Progenitor cell of endocrine pancreas (in vitro differentiated cells): ENCODE data around the gene CYP24A1. TPM values are rescaled to one million over a fixed set of nuclear protein-coding genes. Genes with fewer than 3 reads are reported as not detected.

Experiments used
- DNase-seq: peaks from one replicate; pipeline ENCODE4 v3.0.0; 2021; ENCODE audit warnings: low spot score; ENCODE audit not compliant: unreplicated experiment
- H3K27ac Mint-ChIP-seq: 2 replicates; pipeline ENCODE4 v1.8.0; 2021; ENCODE audit warnings: mild to moderate bottlenecking, moderate library complexity, mixed read lengths
- H3K27me3 Mint-ChIP-seq: 2 replicates; pipeline ENCODE4 v1.8.0; 2021; ENCODE audit warnings: mixed read lengths
- H3K36me3 Mint-ChIP-seq: 2 replicates; pipeline ENCODE4 v1.8.0; 2022; ENCODE audit warnings: mixed read lengths; ENCODE audit not compliant: insufficient read depth
- H3K4me1 Mint-ChIP-seq: 2 replicates; pipeline ENCODE4 v1.8.0; 2021; ENCODE audit warnings: low read depth, mixed read lengths
- H3K4me3 Mint-ChIP-seq: 2 replicates; pipeline ENCODE4 v1.8.0; 2021; ENCODE audit warnings: low read depth, mild to moderate bottlenecking, moderate library complexity, mixed read lengths
- H3K9me3 Mint-ChIP-seq: 2 replicates; pipeline ENCODE4 v1.8.0; 2021; ENCODE audit warnings: low read depth, mixed read lengths
- total RNA-seq: library from RNA; stranded (reverse); gene quantifications from 2 replicates; pipeline ENCODE4 v1.2.1, GENCODE V29; 2021
- TF ChIP-seq, protein P1 (sequence below): fragments of 200-600 bp; sonication (generic); IDR thresholded peaks from one replicate; pipeline ENCODE4 v1.5.0; 2021; ENCODE audit warnings: antibody characterized with exemption, mild to moderate bottlenecking; ENCODE audit not compliant: unreplicated experiment

Gene CYP24A1
- total RNA-seq, 1 donor from 2014 or later = not detected

DNA sequence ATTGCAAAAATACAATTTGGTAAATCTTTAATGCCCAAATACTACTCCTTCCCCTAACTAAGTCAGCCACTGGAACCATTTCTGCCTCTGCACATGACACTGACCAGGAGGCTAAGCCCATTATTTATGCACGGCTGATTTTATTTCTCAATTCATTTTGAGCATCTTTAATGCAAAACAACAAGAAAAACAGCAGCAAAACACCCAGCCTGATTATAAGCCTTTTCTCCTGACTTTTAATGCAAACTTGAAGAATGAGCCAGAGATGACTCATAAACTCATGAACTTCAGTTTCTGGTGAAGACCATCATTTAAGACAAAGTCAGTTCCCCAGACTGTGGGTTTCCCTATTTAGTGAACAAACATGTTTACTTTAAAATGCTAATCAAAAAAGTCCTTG lies 51.6 kb downstream of the CYP24A1 start:
- no peak overlapping the region for H3K27ac Mint-ChIP-seq
- H3K4me3 Mint-ChIP-seq = no peak overlapping the region
- H3K4me1 Mint-ChIP-seq = peaks cover 14% of the 10 kb centered on the region
- DNase-seq = no peak
- H3K27me3 Mint-ChIP-seq = no peaks in the 10 kb centered on the region
- TF ChIP-seq, protein P1, sequence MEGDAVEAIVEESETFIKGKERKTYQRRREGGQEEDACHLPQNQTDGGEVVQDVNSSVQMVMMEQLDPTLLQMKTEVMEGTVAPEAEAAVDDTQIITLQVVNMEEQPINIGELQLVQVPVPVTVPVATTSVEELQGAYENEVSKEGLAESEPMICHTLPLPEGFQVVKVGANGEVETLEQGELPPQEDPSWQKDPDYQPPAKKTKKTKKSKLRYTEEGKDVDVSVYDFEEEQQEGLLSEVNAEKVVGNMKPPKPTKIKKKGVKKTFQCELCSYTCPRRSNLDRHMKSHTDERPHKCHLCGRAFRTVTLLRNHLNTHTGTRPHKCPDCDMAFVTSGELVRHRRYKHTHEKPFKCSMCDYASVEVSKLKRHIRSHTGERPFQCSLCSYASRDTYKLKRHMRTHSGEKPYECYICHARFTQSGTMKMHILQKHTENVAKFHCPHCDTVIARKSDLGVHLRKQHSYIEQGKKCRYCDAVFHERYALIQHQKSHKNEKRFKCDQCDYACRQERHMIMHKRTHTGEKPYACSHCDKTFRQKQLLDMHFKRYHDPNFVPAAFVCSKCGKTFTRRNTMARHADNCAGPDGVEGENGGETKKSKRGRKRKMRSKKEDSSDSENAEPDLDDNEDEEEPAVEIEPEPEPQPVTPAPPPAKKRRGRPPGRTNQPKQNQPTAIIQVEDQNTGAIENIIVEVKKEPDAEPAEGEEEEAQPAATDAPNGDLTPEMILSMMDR = no peak
- H3K36me3 Mint-ChIP-seq = no peaks in the 10 kb centered on the region
- no peaks in the 10 kb centered on the region for H3K9me3 Mint-ChIP-seq

DNA sequence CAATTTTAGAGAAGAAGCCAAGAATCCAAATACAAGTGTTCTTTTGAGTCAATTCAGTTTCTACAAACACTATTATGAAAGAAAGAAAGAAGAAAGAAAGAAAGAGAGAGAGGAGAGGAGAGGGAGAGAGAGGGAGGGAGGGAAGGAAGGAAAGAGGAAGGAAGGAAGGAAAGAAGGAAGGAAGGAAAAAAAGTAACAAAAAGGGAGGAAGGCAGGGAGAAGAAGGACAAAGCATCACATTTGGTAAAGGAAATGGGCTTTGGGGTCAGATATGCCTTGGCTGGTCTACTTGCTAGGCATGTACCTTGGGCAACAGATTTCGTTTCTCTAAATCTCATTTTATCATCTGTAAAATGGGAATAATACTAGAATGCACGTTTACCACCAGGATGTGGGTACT lies 54.0 kb downstream of the CYP24A1 start:
- DNase-seq = no peak
- Mint-ChIP-seq H3K9me3 (no peaks in the 10 kb centered on the region), H3K27me3 (no peaks in the 10 kb centered on the region), H3K4me3 (no peak overlapping the region), H3K36me3 (no peaks in the 10 kb centered on the region), H3K4me1 (peaks cover 14% of the 10 kb centered on the region), H3K27ac (peak overlapping the region; percentile 17)
- TF ChIP-seq, protein P1 = no peak

DNA sequence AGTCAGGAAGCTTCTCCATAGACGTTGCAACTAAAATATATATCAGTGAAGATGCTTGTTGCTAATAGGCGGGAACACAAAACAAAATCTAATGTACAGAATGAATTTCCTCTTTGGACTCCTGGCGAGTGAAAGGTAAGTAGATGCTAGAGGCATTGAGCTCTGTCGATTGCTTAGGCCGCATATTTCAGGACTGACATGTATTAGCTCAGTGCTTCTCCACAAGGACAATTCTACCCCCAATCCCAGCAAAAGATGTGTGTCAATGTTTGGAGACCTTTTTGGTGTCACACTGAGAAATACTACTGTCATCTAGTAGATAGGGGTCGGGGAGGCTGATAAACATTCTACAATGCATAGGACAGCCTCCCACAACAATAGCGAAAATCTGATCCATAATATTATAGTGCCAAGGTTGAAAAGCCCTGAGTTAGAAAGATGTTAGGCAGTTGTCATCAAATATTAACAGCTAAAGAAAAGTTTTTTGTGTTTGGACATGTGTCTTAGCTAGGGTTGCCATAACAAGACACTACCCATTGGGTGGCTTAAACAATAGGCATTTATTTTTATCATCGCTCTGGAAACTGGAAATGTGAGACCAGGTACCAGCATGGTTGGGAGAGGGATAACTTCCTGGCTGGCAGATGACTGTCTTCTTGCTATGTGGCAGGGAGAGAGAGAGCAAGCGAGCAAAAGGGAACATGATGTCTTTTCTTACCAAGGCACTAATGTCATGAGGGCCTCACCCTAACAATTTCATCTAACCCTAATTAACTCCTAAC lies 55.4 kb downstream of the CYP24A1 start:
- DNase-seq = no peak
- Mint-ChIP-seq H3K9me3 (no peaks in the 10 kb centered on the region), H3K4me1 (peaks cover 7% of the 10 kb centered on the region), H3K4me3 (no peak overlapping the region), H3K27ac (no peak overlapping the region), H3K27me3 (no peaks in the 10 kb centered on the region), H3K36me3 (no peaks in the 10 kb centered on the region)
- TF ChIP-seq, protein P1 = no peak

DNA sequence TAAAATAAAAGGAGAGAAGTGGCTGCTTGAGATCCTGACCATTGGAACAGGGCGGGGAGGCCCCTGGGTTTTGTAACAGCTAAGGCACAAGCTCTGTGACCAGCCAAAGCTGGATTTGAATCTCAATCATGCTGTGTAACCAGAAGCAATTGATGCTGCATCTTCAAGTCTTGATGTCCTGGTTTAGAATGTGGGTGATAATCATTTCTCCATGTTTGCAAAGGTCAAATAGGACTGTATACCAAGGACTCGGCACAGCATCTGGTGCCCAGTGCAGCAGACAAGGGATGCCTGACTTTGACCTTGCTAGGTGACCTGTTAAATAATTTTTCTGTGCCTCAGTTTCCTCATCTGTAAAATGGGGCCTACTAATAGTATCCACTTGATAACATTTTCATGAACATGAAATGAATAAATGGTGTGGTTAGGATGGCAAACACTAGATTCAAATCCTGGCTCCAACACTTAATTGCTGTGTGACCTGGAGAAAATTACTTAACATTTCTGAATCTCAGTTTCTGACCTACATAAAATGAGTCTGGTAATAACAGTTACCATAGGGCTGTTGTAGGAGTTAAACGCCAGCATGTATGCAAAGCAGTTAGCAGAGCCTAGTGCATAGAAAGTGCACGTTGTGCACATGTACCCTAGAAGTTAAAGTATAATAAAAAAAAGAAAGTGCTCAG lies 57.1 kb downstream of the CYP24A1 start:
- no peak for DNase-seq
- H3K27me3 Mint-ChIP-seq = no peaks in the 10 kb centered on the region
- no peaks in the 10 kb centered on the region for H3K9me3 Mint-ChIP-seq
- no peak overlapping the region for H3K4me3 Mint-ChIP-seq
- H3K36me3 Mint-ChIP-seq = no peaks in the 10 kb centered on the region
- H3K4me1 Mint-ChIP-seq = no peaks in the 10 kb centered on the region
- TF ChIP-seq, protein P1 = no peak
- H3K27ac Mint-ChIP-seq = no peak overlapping the region

DNA sequence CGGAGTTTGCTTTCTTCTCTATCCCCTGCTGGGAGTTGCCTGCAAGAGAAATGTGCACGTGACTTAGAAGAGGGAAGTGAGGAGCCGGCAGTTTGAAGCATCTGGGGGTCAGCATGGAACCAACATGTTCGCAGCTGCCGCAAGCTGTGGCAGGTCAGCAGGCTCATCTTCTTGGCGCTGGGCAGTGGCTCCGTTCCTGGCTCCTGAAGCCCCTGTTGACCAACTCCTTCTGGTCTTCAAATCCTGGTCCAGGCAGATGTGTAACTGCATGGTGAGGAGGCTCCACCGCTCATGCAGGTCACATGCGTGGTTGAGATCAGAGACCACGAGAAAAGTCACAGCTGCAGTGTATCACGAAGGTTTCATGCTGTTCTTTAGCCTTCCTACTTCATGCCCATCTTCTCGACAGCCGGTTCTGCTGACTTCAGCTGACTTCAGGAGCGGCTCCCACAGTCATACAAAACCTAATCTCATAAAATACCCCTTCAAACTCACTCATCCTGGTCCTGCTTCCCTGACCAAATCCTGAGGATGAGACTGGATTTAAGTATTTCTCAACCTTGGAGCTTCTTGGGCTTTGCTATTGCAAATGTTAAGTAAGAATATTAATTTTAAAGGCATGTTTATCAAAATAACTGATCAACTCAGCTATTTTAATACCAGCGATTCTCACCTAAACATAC lies 58.5 kb downstream of the CYP24A1 start:
- H3K4me1 Mint-ChIP-seq = no peaks in the 10 kb centered on the region
- no peaks in the 10 kb centered on the region for H3K36me3 Mint-ChIP-seq
- no peak overlapping the region for H3K4me3 Mint-ChIP-seq
- no peak overlapping the region for H3K27ac Mint-ChIP-seq
- no peak for DNase-seq
- TF ChIP-seq, protein P1 = no peak
- peaks cover 4% of the 10 kb centered on the region for H3K9me3 Mint-ChIP-seq
- H3K27me3 Mint-ChIP-seq = no peaks in the 10 kb centered on the region
